ENCODE results near the gene CYP26B1.

CYP26B1 gene

DNA sequence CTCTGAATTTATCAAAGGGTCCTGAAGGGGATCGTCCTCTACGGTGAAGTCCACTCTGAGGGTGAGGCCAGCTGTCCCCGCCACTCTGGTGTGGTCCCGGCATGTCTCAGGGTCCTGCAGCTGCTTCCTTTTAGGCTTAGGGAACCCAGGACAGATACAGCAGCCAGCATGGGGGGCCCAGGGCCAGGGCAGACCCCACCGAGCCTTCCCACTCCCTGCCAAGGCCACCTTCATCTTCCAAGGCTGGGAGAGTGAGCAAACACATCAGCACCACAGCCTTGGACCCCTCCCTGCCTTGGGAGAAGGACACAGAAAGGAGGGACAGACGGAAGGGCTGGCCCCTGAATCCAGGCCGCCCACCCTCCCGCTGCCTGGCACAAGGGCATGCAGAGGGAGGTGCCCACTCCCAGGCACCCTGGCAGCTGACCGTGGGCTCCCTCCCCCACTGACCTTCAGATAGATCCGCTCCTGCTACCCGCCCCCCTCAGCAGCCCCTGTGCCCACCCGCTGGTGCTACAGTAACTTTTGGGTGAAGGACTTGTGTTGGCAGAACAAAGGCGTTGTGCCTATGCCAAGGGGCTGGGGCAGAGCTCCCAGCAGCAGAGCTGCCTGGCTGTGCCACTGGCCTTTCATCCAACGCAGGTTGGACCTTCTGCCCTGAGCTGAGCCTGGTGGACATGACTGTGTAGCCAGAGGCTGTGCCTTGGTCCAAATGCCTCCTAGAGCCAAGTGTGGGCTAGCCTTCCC lies 7.6 kb downstream of the CYP26B1 start:
- in situ Hi-C loops (cut with HindIII; ENCODE audit: low sequenced_read_pairs): no loop called here
- no peak overlapping the region for H3K4me3 ChIP-seq (ENCODE audit: low read depth, low read length)
- no peak for TF ChIP-seq CTCF (IDR thresholded peaks at IDR 0.05; ENCODE audit: low read depth, low read length)
- DNase-seq (ENCODE audit: low read depth, low spot score): no peak

- TF ChIP-seq CTCF (IDR thresholded peaks at IDR 0.05; ENCODE audit: low read depth, low read length): no peak
- in situ Hi-C loops (cut with HindIII; ENCODE audit: low sequenced_read_pairs): no loop called here
- no peak for DNase-seq (ENCODE audit: low read depth, low spot score)
- H3K4me3 ChIP-seq (ENCODE audit: low read depth, low read length): no peak overlapping the region
Observed at GRCh38 chr2:72139471-72139873, 8.2 kb downstream of the CYP26B1 start.

- no peak for DNase-seq (ENCODE audit: low read depth, low spot score)
- no peak overlapping the region for H3K4me3 ChIP-seq (ENCODE audit: low read depth, low read length)
- no peak for TF ChIP-seq CTCF (IDR thresholded peaks at IDR 0.05; ENCODE audit: low read depth, low read length)
- in situ Hi-C loops (cut with HindIII; ENCODE audit: low sequenced_read_pairs): no loop called here
Observed at GRCh38 chr2:72138921-72139381, 8.7 kb downstream of the CYP26B1 start.

- no peak overlapping the region for H3K4me3 ChIP-seq (ENCODE audit: low read depth, low read length)
- no peak for TF ChIP-seq CTCF (IDR thresholded peaks at IDR 0.05; ENCODE audit: low read depth, low read length)
- DNase-seq (ENCODE audit: low read depth, low spot score): no peak
- in situ Hi-C loops (cut with HindIII; ENCODE audit: low sequenced_read_pairs): no loop called here
Observed at GRCh38 chr2:72138011-72138881, 9.4 kb downstream of the CYP26B1 start.

DNA sequence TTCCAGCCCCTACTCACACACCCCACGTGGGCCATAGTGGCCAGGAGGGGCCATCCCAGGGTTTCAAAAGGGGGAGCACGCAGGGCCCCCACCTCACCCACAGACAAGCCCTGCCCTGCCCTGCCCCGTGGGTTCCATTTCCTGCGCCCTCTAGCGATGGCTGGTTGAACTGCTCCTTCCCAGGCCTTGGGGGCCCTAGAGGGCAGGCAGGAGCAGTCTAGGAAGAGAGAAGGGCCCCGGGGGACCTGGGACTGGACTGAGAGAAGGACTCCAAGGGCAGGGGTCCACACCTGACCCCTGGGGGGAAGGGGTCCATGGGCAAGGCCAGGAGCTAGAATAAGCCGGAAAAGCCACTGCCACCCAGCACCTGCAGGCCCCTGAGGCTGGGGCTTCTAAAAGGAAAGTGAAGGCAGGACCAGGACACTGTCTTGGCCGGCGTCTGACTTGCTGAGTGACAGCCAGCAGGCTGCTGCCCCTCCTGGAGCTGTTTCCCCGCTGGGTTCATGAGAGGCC lies 10.1 kb downstream of the CYP26B1 start:
- DNase-seq (ENCODE audit: low read depth, low spot score): no peak
- in situ Hi-C loops (cut with HindIII; ENCODE audit: low sequenced_read_pairs): no loop called here
- peak; percentile 98 for TF ChIP-seq CTCF (IDR thresholded peaks at IDR 0.05; ENCODE audit: low read depth, low read length)
- H3K4me3 ChIP-seq (ENCODE audit: low read depth, low read length): no peak overlapping the region

DNA sequence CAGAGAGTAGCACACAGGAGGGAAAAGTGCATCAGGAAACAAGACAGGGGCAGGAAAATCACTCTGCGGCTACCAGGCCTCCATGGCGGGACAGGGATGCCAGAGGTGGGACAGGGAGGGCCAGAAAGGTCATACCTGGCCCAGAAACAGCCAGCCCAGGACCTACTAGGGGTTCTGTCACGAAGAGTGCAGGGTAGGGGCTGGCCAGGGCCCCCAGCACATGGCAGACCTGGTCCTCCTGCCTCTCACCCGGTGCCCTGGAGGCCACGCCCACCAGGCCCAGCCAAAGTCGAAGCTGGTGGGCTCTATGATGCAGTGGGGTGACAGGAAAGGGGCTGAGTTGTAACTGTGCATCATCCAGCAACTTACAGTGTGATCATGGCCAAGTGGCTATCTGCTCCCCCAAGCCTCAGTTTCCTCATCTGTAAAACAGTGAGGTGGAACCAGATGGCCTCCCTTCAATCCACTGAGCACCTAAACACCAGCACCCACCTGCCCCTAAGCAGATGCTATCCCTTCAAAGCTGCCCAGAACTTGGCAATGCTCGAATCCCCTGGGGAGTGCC lies 10.6 kb downstream of the CYP26B1 start:
- no peak overlapping the region for H3K4me3 ChIP-seq (ENCODE audit: low read depth, low read length)
- in situ Hi-C loops (cut with HindIII; ENCODE audit: low sequenced_read_pairs): no loop called here
- no peak for DNase-seq (ENCODE audit: low read depth, low spot score)

More for the DNA sequence above, 10.6 kb downstream of the CYP26B1 start:
- no peak for TF ChIP-seq CTCF (IDR thresholded peaks at IDR 0.05; ENCODE audit: low read depth, low read length)
